K562 (cell line): ENCODE results near the gene DCUN1D3. TPM values are rescaled to one million over a fixed set of nuclear protein-coding genes. Genes with fewer than 3 reads are reported as not detected.

Experiments used
- ATAC-seq: fragments of 200-7000 bp; cut with Tn5 transposase; 3 replicates; pipeline ENCODE4 v1.9.1; 2020; ENCODE audit warnings: moderate library complexity
- BruUV-seq: library from RNA; stranded (reverse); fragments of 400-500 nt; replicated peaks from 2 replicates; lab custom pipeline; 2021; lab: Mats Ljungman, UMichigan
- CTCF ChIA-PET: fragments of 300-600 bp; formaldehyde crosslinking; extraction: SDS; loops from one replicate; lab custom pipeline; 2021; ENCODE audit warnings: low intra/inter-chr PET ratio; lab: Yijun Ruan, JAX
- POLR2A ChIA-PET: fragments of 300-600, 350-650 bp; sonication (Branson Sonifier 250); formaldehyde crosslinking; extraction: SDS; loops from one replicate; lab custom pipeline; 2021; ENCODE audit warnings: antibody characterized with exemption, inconsistent platforms; lab: Yijun Ruan, JAX
- DNase-seq, 4 experiments: peaks; one replicate each; pipeline versions ENCODE4 v3.0.0 to v3.0.0-alpha.2; 2011 to 2018; ENCODE audit warnings: low spot score in 3 of 4, mixed read lengths in 3 of 4; ENCODE audit errors: extremely low read depth in 1 of 4
- FAIRE-seq: peaks from 2 replicates; lab custom pipeline; 2011; peaks lifted over from hg19 to GRCh38; lab: Jason Lieb, UNC
- H2AFZ ChIP-seq: 2 replicates; pipeline ENCODE4 v1.6.0; 2011; ENCODE audit warnings: low read depth, low read length, control low read depth, inconsistent platforms
- H3K27ac ChIP-seq: fragments of 200-600 bp; 3 replicates; pipeline ENCODE4 v1.8.0; 2011; ENCODE audit warnings: low read depth, mild to moderate bottlenecking, control low read depth, inconsistent platforms, low read length, moderate library complexity, mixed read lengths; ENCODE audit errors: extremely low read depth
- H3K27me3 ChIP-seq, 2 experiments: fragments of 300-600 bp in 1 of 2; 2 replicates in 1 of 2; 3 replicates in 1 of 2; pipeline versions ENCODE4 v1.6.0 to v1.8.0; 2011; ENCODE audit warnings: inconsistent platforms in 2 of 2, low read length in 2 of 2, mild to moderate bottlenecking in 1 of 2, mixed read lengths in 1 of 2, moderate library complexity in 1 of 2; ENCODE audit not compliant: control insufficient read depth in 2 of 2, insufficient read depth in 2 of 2
- H3K36me3 ChIP-seq: fragments of 300-600 bp; 3 replicates; pipeline ENCODE4 v1.8.0; 2011; ENCODE audit warnings: mild to moderate bottlenecking, low read length, inconsistent platforms; ENCODE audit not compliant: control insufficient read depth, insufficient read depth
- H3K4me1 ChIP-seq, 2 experiments: fragments of 200-600 bp in 1 of 2; replicated peaks in 1 of 2; 2 replicates in 1 of 2; 3 replicates in 1 of 2; pipeline versions ENCODE4 v1.5.1 to v1.8.0; 2011; ENCODE audit warnings: inconsistent platforms in 2 of 2, low read length in 2 of 2, mild to moderate bottlenecking in 1 of 2, mixed read lengths in 1 of 2, moderate library complexity in 1 of 2; ENCODE audit not compliant: control insufficient read depth in 2 of 2, insufficient read depth in 2 of 2
- H3K4me2 ChIP-seq: 2 replicates; pipeline ENCODE4 v1.6.1; 2011; ENCODE audit warnings: low read length, control low read depth, inconsistent platforms, mixed read lengths; ENCODE audit not compliant: insufficient read depth
- H3K4me3 ChIP-seq: fragments of 200-600 bp; sonication (generic), shearing (Covaris generic); 2 replicates; pipeline ENCODE4 v1.5.1; 2016; ENCODE audit warnings: control low read depth, inconsistent platforms
- H3K79me2 ChIP-seq: fragments of 200-600 bp; 3 replicates; pipeline ENCODE4 v1.8.0; 2011; ENCODE audit warnings: low read length, inconsistent platforms; ENCODE audit not compliant: control insufficient read depth, insufficient read depth
- H3K9ac ChIP-seq, 2 experiments: 2 replicates each; pipeline versions ENCODE4 v1.6.0 to v1.6.1; 2011; ENCODE audit warnings: low read depth in 2 of 2, low read length in 2 of 2, control low read depth in 1 of 2, inconsistent platforms in 1 of 2, mild to moderate bottlenecking in 1 of 2, mixed read lengths in 1 of 2; ENCODE audit not compliant: insufficient read depth in 1 of 2
- H3K9me1 ChIP-seq: one replicate; pipeline ENCODE4 v1.6.0; 2011; ENCODE audit warnings: inconsistent platforms, mild to moderate bottlenecking, low read length, moderate library complexity; ENCODE audit not compliant: control insufficient read depth, insufficient read depth
- H3K9me3 ChIP-seq: replicated peaks from 2 replicates; pipeline ENCODE4 v1.5.1; 2011; ENCODE audit warnings: low read depth, low read length, inconsistent platforms; ENCODE audit not compliant: control insufficient read depth, insufficient read depth
- H4K20me1 ChIP-seq: replicated peaks from 2 replicates; pipeline ENCODE4 v1.6.1; 2011; ENCODE audit warnings: low read length, inconsistent platforms, mixed read lengths; ENCODE audit not compliant: control insufficient read depth, insufficient read depth
- ATF6 ChIP-seq: sonication (generic); formaldehyde crosslinking; IDR thresholded peaks from 2 replicates; pipeline ENCODE4 v1.4.0; 2020; ENCODE audit warnings: mild to moderate bottlenecking, missing genetic modification reagents
- BRD9 ChIP-seq: fragments of 450-650 bp; IDR thresholded peaks from 2 replicates; pipeline ENCODE4 v1.6.1; 2018; ENCODE audit warnings: low read depth; ENCODE audit not compliant: partially characterized antibody
- DPF2 ChIP-seq: fragments of 450-650 bp; IDR thresholded peaks from 2 replicates; pipeline ENCODE4 v1.6.1; 2016
- IRF9 ChIP-seq: fragments of 450-650 bp; IDR thresholded peaks from 2 replicates; pipeline ENCODE4 v1.6.1; 2016; ENCODE audit warnings: missing biosample characterization, missing genetic modification characterization
- RFX5 ChIP-seq: IDR thresholded peaks from 2 replicates; pipeline ENCODE4 v1.6.1; 2011; ENCODE audit warnings: low read depth, mild to moderate bottlenecking, improper control_type of control experiment, low read length
- RREB1 ChIP-seq: fragments of 250-450 bp; sonication (Bioruptor Pico); IDR thresholded peaks from 2 replicates; pipeline ENCODE4 v1.4.0; 2020
- ZNF263 ChIP-seq: sonication (generic); formaldehyde crosslinking; IDR thresholded peaks from 2 replicates; pipeline ENCODE4 v1.8.0; 2022; ENCODE audit warnings: mild to moderate bottlenecking, missing genetic modification reagents, borderline replicate concordance
- WGBS: fragments of 100-300 bp; shearing (Covaris generic); methylation state at CpG from one replicate; pipeline ENCODE4 v1.1.6; 2016; ENCODE audit warnings: low coverage, mixed read lengths; ENCODE audit not compliant: insufficient coverage; ENCODE audit errors: missing lambda C conversion rate; 5-methylcytosine and 5-hydroxymethylcytosine counted together
- in situ Hi-C: fragments of 300-500 bp; cut with MboI; formaldehyde crosslinking; loops from 4 replicates; pipeline ENCODE4 v1.15.0; 2018; ENCODE audit warnings: inconsistent platforms, mixed read lengths
- intact Hi-C: fragments of 100-400 bp; cut with micrococcal nuclease; formaldehyde crosslinking; loops from 2 replicates; pipeline ENCODE4 v1.14.2; 2022
- polyA plus RNA-seq, 8 experiments: library from polyadenylated mRNA; depleted of rRNA in 4 of 8; stranded (reverse) in 5 of 8; unstranded in 3 of 8; fragments of >200 nt; fragmentation: Nextera tagmentation in 2 of 8; fragmentation: Illumina TruSeq in 1 of 8; extraction: Ambion mirVana in 2 of 8; extraction: Trizol in 1 of 8; gene quantifications; 2 replicates each; pipeline versions ENCODE4 v1.2.1 to v1.2.3, GENCODE V29; 2011 to 2014; ENCODE audit warnings: inconsistent platforms in 1 of 8, missing spikeins in 1 of 8
- total RNA-seq, 7 experiments: library from RNA; depleted of rRNA in 6 of 7; stranded (reverse); fragments of >200 nt in 6 of 7; fragmentation: Illumina TruSeq in 2 of 7; extraction: Trizol in 2 of 7; gene quantifications; 2 replicates each; pipeline versions ENCODE4 v1.2.1 to v1.2.3, GENCODE V29; 2011 to 2021; ENCODE audit warnings: low replicate concordance in 1 of 7

The DCUN1D3 gene
- total and polyA plus RNA-seq, 9 of the 15 experiments (the other 6 are each of a cell fraction or from before 2014, with no cell fraction given), result 1.0 to 4.7 (median 2.2) TPM

GRCh38 chr16:20910781-20911321, 10.7 kb upstream of the DCUN1D3 start:
- H3K9me1 ChIP-seq, result no peaks in the 10 kb centered on the region
- POLR2A ChIA-PET, result interaction anchor here (0.7 to 2.0 kb wide), 3 partner anchors 8 to 10 kb away, joined by 5 to 12 read pairs (median 12); partner anchors contain the start of genes DCUN1D3 and LYRM1
- FAIRE-seq (peak; percentile 62), DNase-seq (peak in 1 of 4 experiments; percentile 40), ATAC-seq (peak; percentile 60)
- CTCF ChIA-PET, result no interaction called here
- no peak overlapping the region for H3K4me2 ChIP-seq
- peak overlapping the region; percentile 58; the same call in 1 of the 3 replicates for H3K27ac ChIP-seq
- 3% methylated on average over 2 of the region's 2 CpGs for WGBS
- no peaks in the 10 kb centered on the region for H3K36me3 ChIP-seq
- no peaks in the 10 kb centered on the region for H3K79me2 ChIP-seq
- peak overlapping the region in 1 of 2 experiments; percentile 11; a peak in 2 of 4 replicates for H3K9ac ChIP-seq
- no peaks in the 10 kb centered on the region for H3K9me3 ChIP-seq
- H2AFZ ChIP-seq, result peak overlapping the region; percentile 57; the same call in 1 of the 2 replicates
- in situ Hi-C loops (no loop called here), intact Hi-C loops (no loop called here)
- no TSS peak for BruUV-seq
- peaks cover 16 to 19% of the 10 kb centered on the region in 2 experiments for H3K4me1 ChIP-seq
- H3K4me3 ChIP-seq, result no peak overlapping the region
- no peaks in the 10 kb centered on the region for H4K20me1 ChIP-seq
- no peaks in the 10 kb centered on the region for H3K27me3 ChIP-seq
- TF ChIP-seq BRD9, result peak; percentile 49
- peak; percentile 28; the same call in 1 of the 2 replicates for TF ChIP-seq DPF2
- peak; percentile 60; the same call in 1 of the 2 replicates for TF ChIP-seq IRF9 (tag)
- TF ChIP-seq ZNF263, result no peak
- no peak for TF ChIP-seq RFX5
- TF ChIP-seq ATF6, result no peak
- no peak for TF ChIP-seq RREB1
